NCI-H510A (cell line): ENCODE data around the gene GRIP1.

ENCODE experiments used
- DNase-seq: peaks from one replicate; lab custom pipeline; 2025; lab: John Stamatoyannopoulos, UW

GRIP1 gene

DNA sequence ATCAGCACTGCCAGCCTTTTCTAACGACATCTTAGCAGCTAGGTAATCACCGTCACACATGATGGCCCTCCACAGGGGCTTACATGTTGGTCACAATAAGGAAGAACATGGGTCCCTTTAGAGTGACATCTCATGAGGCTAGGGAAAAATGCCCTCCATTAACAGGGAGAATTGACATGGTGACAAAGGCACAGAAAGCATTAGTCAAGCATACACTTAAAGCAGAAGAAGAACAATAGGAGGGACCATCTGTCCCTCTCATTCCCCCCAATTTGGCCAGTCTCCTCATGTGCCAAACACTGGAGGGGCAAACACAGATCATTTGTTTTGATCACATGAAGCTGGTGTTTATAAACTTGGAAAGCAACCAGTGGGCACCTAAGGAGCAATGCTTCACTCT is 78.0 kb downstream of the GRIP1 start:
- no peak for DNase-seq

DNA sequence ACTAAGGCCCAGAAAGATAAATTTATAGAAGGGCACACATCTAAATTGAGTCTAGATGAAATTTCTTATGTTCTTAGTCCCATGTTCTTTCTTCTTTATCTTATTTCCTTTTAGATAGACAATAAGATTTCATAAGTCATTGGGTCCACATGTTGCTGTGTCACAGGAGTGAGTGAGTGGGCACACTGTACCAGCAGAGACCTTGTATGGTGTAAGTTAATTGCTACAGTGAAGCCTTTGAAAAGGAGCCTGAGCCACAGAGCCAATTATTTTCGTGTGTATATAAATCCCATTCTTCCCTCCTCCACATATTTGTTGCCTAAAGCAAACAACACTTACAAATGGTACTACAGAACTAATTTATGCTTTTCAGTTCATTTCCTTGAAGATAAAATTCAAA is 79.1 kb downstream of the GRIP1 start:
- no peak for DNase-seq

DNA sequence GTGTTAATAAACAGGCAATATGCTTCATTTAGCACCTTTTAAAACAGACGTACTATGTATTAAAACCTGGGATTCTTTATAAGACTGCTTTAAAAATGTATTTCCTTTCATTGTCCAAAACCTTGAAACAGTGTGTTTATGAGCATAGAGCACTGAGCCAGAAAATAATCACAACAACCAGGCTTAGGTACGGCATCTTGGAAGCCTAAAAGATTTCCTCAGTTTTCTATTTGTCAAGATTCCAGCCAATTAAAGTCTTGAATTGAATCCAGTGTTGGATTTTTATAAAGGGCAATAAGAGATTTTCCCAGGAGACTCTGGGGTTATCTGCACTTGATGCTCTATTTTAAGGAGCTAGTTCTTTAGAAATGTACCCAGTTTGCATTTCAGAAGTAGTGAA is 80.3 kb downstream of the GRIP1 start:
- DNase-seq: no peak

DNA sequence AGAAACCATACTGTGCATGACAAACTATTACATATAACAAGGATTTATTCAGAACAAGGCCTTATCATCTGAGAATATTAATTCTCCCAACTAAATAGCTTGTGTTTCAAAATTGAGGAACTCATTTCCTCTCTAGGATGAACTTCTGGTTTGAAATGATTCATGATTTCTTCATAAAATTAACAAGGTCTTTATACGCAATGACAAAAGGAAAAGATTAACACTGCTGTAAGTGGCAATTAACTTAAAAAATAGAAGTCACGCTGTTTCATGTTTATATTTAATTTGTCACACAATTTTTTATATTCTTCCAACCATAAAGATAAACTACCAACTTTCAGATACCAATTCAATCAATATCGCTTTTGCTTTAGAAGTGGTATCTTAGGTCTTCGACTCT is 80.8 kb downstream of the GRIP1 start:
- no peak for DNase-seq

DNA sequence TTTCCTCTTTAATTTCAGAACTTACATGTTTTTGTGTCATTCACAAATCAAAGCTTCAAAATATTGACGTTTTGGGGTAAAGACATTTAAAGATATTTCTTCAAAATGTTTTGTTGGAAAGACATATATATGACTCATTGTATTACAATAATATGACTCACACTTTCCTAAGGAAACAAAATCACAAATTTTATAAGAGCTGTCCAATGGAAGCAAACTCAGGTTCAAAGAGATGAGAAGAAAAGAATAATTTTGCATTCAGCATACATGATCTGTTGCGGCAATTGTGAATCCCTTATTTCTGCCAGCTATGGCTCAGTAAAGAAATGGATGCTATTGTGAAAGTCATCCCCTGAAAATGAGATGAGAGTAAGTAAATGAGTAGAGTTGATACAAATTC is 82.7 kb downstream of the GRIP1 start:
- DNase-seq: no peak

DNA sequence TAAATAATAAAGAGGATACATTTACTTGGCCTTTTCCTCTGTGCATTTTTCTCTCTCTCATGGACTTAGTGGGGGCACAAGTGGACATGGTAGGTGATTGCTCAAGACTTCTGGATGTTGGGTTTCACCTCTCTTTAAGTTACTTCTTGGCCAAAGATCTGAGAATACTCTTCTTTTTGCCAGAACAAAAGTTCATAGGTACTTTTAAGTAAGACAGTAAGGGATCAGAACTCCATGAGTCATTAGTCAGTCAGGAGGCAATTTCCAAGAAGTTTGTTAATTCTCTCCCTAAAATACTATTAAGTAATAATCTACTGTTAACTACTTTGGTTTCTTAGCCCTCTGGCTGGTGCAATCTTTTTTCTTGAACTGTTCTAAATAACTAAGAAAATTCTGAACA is 84.2 kb downstream of the GRIP1 start:
- DNase-seq: no peak

DNA sequence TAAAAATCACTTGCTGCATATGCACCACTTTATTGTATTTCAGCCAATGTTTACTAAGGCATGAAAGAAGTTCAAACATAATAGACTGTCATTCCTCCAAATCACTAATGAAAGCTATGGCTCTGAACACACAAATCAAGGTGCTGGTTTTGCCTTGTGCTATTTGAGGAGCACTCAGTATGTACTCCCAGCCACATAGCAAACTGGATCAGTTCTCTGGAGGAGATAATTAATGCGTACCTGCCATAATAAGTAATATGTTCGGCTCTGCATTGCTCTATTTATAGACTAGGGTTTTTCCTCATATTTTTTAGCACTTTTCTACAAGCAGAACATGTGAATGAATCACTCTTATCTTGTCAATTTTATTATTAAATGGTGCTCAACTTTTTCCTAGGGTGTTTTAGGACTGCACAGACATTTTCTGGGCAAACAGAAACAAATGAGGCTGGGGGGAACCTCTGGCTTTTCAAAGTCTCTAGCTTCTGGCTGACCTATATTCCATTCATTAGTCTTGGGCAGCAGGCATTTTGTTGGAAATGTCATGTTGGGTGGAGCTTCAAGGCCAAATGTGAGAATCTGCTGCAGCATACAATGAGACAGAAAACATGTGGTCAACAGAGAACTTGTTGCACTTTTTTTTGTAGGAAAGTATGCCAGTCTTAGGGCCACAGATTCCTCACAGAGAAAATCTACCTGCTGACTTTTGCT is 88.4 kb downstream of the GRIP1 start:
- DNase-seq: no peak

DNA sequence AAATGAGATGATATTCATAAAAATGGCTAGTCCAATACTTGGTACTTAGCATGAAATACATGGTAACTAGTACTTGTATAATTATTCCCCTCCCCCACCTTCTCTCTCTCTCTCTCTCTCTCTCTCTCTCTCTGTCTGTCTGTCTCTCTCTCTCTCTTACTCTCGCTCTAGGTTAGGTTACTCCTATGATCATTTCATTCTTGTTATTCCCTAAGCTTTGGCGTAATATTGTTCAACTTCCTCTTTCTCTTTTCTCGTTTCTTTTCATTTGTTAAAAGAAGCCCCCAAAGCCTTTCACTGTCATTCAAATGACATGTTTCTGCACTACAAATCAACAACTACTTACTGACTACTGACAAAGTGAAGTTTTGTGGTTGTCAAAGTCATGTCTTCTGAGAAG is 89.8 kb downstream of the GRIP1 start:
- DNase-seq: no peak

DNA sequence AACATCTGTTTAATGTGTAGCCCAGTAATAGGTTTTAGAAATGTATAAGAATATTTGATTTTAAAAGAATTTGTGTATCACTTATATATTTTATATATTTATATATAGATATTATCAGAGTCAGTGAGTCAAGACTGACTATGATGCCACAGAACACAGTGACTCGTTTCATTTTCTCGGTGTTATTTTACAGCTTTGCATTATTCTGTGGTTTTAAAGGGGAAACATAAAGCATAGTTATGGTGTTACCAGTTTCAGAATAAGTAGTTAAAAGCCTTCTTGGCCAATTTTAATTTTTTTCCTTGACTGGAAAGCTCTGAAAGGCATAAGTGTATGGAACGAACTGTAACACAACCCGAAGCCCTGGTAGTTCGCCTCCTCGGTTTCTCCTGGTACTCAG is 91.0 kb downstream of the GRIP1 start:
- no peak for DNase-seq

DNA sequence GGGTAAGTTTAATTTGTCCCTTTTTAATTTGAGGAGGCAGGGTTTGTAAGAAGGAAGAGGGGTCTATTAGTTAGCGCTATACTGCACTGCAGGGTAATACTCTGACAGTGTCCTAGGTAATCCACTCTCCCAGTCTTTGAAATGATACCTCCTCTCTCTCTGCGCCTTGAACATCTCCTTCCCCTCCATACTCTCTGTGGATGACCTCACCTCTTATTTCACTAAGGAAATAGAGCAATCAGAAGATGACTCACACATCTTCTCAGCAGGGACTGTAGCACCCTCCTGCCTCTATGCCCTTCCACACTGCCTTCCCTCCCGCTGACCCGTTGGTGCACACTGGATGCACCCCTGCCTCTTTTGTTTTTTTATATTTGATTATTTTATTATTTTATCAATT is 94.2 kb downstream of the GRIP1 start:
- no peak for DNase-seq

DNA sequence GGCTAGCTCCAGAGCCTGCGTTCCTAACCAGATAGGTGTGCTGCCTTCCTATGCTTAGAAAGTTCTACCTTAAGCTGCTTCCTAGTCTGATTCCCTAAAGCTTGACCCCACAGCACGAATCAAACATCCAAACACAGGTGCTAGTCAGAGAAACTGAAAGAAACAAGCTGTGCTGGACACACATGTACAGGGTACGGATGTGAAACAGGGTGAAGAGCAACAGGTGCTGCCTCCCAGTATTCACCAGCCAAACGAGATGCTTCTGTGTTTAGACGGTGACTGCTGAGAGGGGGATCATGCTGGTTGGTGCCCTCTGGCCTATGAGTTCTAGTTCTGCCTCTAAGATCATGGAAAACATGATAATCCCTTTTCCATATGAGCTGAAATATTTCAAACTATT is 105.3 kb downstream of the GRIP1 start:
- DNase-seq: no peak

DNA sequence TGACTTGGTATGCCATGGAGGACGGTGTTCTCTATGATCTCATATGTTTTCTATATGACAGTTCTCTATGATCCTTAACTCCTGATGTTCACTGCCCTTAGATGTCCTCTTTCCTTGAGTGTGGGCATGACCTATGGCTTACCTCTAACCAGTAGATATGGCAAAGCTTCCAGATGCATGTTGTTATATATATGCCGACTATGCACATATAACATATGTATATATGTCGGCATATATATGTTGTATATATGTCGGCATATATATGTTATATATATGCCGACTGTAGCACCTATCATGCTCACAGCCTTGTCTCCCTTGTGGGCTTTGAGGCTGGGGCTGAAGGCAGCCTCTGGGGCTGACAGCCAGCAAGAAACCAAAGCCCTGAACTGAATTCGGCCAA is 106.0 kb downstream of the GRIP1 start:
- no peak for DNase-seq

DNA sequence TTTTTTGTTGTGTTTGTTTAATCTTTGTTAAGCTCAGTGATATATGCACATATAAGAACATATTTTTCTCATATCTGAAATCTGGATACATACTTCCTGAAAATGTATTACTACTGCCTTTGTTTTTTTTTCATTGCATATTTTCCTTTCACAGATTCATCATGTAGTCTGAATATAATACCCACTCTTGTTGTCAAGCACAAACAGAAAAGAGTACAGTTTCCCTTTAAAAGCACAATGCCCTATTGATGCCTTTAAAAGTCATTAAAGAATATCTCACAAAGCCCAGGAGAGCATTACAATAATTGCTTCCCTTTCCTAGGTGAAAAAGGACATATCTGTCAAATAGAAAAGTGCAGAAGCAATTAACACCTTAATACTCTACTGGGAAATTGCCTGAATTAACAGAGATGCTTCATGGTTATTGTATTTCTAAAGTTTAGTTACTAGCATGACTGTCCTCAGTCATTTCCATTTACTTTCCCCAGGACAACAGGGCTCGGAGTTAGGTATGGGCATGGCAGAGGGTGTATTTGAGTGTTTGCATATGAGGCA is 107.4 kb downstream of the GRIP1 start:
- no peak for DNase-seq

DNA sequence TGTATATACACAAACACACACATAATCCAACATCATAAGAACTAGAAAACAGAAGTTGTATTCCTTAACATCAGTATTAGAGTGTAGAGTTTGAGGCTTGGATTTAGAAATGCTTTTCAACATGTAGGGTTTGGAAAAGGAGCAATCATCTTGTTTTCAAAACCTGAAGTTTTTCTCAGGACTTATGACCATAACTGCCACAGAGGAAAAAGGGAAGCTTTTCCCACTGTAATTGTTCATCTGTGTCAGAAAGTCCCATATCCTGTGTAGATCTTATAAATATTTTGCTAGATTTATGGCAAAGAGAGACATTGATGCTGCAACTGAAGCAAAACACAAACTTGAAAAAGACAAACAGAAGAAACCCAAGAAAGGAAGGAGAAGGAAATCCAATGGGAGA is 115.7 kb downstream of the GRIP1 start:
- no peak for DNase-seq

DNA sequence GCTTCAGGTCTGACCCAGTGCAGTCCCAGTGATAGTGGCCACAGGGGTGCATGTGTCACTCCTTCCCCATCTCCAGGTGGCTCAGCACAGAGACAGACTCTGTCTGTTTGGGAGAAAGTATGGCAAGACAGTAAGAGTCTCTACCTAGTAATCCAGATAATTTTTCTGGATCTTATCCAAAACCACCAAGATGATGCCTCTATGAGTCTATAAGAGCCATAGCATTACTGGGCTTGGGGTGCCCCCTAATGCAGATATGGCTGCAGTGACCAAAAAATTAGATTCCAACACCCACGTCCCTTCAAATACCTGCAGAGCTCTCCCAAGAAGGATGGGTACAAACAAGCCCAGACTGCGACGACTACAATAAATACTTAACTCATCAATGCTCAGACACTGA is 123.8 kb downstream of the GRIP1 start:
- DNase-seq: no peak

DNA sequence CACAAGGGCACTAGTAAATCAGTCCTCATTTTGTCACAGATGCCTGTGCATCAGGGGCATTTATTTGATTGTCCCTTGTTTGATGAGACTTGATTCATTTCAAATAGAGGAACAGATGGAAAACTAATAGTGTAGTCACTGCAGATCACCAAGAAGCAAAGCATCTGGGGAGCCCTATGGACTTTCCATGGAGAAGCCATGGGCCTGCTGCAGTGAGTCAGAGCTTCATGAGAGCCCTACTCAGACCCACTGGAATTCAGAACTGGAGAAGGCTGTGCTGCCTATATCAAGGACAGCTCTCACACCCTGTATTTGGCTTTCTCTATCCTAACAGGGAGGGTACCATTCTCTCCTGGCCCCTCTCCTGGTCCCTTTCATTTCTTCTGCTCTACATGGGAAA is 126.2 kb downstream of the GRIP1 start:
- DNase-seq: no peak

DNA sequence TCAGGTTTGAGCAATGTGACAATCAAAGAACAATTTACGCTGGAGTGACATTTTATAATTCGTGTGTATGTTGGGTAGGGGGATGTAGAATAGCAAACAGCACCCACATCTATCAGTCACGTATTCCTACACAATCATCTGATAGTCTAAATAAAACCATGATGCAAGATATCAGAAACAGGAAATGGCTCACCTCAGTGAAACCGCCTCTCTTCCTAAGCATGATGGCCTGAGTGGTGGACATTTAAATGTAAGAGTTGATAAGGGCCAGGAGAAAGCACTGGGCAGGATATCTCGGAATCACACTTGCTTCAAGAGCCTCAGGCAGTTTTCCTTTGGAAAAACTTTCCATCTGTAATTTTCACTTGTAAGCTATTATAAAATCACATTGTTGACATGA is 128.2 kb downstream of the GRIP1 start:
- DNase-seq: no peak

DNA sequence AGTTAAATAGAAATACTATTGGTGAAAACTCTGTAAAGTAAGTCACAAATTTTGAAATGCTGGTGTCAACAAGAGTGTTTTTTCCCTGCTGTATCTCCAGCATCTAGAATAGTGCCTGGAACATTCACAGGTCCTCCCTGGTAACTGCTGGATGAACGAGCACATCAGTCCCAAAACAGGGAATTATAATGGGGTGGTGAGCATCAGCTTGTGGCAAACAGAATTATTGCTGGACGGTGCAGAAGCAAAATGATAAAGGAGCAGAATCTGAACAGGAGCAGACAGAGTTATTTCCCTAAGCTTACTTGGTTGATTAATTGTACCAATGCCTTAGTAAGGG is 129.9 kb downstream of the GRIP1 start:
- DNase-seq: no peak

DNA sequence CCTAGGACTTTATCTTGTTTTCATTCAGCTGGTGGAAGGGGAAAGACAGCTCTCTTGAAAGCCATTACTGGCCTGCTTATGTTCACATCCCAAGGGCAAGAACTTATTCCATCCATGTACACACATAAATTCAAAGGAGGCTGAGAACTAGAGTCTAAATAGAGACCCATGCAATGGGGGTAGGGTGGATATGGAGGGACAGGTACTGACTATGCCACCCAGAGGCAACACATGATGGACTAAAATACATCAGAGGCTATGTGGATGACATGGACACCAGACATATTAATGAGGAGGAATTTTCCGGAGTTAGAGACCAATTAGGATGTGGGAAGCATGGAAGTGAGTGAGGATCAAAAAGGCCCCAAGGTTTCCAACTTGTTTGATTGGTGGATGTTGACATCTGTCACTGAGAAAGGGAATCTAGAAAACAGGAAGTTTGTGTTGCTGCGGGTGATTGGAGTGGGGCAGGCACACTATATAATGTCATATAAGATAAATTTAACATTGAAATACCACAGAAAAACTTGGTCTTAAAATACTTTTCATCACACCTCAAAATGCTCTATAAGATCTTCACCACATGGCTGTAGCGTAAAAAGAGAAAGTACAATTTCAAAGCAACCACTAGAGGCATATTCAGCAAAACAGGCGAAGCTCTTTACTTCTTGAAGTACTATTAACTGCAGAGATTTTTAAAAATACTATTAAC is 130.4 kb downstream of the GRIP1 start:
- no peak for DNase-seq

DNA sequence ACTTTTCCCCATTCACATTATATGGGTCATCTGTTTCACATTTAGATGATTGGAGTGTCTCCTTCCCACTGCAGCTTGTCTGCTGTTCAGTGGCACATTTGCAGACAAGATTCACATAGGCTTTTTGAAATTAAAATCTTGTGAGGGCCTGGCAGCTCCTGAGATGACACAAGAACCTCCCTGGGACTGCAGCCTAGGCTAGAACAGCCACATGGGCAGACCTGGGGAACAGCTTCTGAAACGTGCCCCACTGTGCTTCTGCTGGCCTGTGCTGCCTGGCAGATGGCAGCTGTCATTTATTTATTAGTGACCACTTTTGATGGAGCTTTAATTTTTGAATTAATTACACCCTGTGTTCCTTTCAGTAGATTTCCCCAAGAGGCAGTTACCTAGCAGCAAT is 137.4 kb downstream of the GRIP1 start:
- no peak for DNase-seq

DNA sequence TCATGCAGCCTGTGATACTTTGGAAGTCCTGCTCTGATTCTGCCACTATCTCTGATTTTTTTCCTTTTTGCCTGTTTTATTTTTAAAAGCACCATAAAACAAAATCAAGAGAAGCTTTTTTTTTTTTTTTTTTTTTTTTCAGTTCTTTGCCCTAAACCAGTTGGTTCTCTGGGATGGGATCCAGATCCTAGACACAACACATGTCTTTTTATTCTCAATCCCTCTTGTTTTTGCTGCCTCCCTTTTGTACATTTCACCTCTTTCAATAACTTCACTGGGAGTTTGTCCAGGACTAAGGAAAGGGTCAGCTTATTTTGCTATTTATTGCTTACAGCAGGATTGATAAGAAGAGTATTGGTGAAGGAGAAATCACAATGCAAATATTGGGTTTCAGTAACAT is 139.4 kb downstream of the GRIP1 start:
- no peak for DNase-seq

DNA sequence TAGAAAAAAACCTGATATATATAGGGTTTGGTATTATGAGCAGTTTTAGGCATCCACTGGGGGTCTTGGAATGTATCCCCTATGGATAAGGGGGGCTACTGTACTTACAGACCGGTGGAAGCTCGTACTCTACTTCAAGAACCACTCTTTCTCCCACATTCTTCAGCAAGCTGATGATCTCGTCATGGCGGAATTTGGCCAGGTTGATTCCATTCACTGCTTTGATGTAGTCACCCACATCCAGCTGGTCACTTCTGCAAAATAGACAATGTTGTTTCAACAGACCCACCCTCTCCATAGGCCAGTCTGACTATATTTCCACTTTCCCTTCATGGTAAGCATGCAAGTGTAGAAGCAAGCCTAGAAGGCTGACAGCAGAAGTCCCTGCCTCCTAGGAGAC is 139.9 kb downstream of the GRIP1 start:
- no peak for DNase-seq

DNA sequence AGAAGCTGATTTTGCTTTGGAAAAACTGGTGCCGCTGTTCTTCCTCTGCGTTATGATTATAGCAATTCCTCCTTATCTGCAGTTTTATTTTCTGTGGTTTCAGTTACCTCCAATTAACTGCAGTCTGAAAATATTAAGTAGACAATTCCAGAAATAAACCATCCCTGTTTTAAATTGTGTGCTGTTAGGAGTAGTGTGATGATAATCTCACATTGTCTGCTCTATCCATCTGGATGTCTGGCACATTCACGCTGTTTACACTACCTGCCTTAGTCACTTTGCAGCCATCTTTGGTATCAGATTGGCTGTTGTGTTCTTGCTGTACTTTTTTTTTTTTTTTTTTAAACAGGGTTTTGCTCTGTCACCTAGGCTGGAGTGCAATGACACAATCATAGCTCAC is 141.0 kb downstream of the GRIP1 start:
- no peak for DNase-seq

DNA sequence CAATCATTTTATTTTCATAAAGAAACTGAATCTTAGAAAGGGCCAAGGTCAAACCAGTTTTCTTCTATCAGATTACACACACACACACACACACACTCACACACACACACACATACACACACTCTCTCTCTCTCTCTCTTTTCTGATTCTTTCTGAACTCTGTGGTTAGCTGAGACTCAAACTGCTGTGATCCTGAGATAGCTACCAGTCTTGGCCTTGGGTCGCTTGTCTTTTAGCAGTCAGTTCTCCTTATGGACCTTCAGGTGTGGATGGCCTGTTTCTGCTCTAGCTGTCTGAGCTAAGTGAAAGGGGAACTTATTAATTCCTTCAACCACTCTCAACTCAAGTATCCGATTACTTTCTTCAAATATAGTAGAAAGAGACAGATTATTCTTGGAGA is 145.1 kb downstream of the GRIP1 start:
- no peak for DNase-seq
